Calu3 (cell line): ENCODE data around the gene PCBP4. TPM values are rescaled to one million over a fixed set of nuclear protein-coding genes. Genes with fewer than 3 reads are reported as not detected.

Experiments
- BruUV-seq: library from RNA; stranded (reverse); fragments of 400-500 nt; replicated peaks from 2 replicates; lab custom pipeline; 2021; lab: Mats Ljungman, UMichigan
- CTCF ChIA-PET: fragments of 300-600 bp; sonication (Branson Sonifier 250); formaldehyde crosslinking; loops from one replicate; lab custom pipeline; 2022; ENCODE audit warnings: antibody characterized with exemption; lab: Charles Lee
- DNase-seq: peaks from one replicate; pipeline ENCODE4 v3.0.0; 2022
- H3K27ac Mint-ChIP-seq: one replicate; pipeline ENCODE4 v1.8.0; 2022; ENCODE audit warnings: mixed read lengths; ENCODE audit not compliant: unreplicated experiment
- H3K27me3 Mint-ChIP-seq: one replicate; pipeline ENCODE4 v1.8.0; 2022; ENCODE audit warnings: mixed read lengths; ENCODE audit not compliant: unreplicated experiment
- H3K36me3 Mint-ChIP-seq: one replicate; pipeline ENCODE4 v1.8.0; 2022; ENCODE audit warnings: mild to moderate bottlenecking, moderate library complexity, mixed read lengths; ENCODE audit not compliant: insufficient read depth, unreplicated experiment
- H3K4me1 Mint-ChIP-seq: one replicate; pipeline ENCODE4 v1.8.0; 2022; ENCODE audit warnings: mild to moderate bottlenecking, low read depth, mixed read lengths; ENCODE audit not compliant: unreplicated experiment
- H3K4me3 Mint-ChIP-seq: one replicate; pipeline ENCODE4 v1.8.0; 2022; ENCODE audit warnings: mild to moderate bottlenecking, low read depth, moderate library complexity, mixed read lengths; ENCODE audit not compliant: unreplicated experiment
- H3K9me3 Mint-ChIP-seq: one replicate; pipeline ENCODE4 v1.8.0; 2022; ENCODE audit warnings: low read depth, mixed read lengths; ENCODE audit not compliant: unreplicated experiment
- intact Hi-C: fragments of 100-400 bp; cut with micrococcal nuclease; formaldehyde crosslinking; loops from one replicate; pipeline ENCODE4 v1.10.0; 2022; ENCODE audit not compliant: unreplicated experiment
- total RNA-seq: library from RNA; stranded (reverse); gene quantifications from 2 replicates; pipeline ENCODE4 v1.2.3, GENCODE V29; 2022
- TF ChIP-seq, protein P1 (sequence below): fragments of 200-600 bp; IDR thresholded peaks from one replicate; pipeline ENCODE4 v1.8.0; 2022; ENCODE audit warnings: antibody characterized with exemption; ENCODE audit not compliant: unreplicated experiment

PCBP4 gene
- total RNA-seq, 1 experiment from 2014 or later = 31.5 TPM

DNA sequence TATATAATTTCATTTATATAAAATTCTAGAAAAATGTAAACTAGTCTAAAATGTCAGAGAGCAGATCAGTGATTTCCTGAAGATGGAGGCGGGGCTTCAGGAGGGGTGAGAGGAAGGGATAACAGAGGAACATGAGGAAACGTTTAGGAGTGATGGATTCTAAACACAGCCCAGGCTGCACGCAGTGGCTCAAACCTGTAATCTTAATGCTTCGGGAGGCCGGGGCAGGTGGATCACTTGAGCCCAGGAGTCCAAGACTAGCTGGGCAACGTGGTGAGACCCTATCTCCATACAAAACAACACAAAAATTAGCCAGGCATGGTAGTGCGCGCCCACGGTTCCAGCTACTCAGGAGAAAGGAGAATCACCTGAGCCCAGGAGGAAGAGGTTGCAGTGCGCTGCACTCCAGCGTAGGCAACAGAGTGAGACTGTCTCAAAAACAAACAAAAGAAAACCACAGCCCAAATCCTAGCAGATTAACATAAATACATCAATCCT, 46.1 kb downstream of the PCBP4 start:
- CTCF ChIA-PET = no interaction called here
- no peaks in the 10 kb centered on the region for H3K36me3 Mint-ChIP-seq

DNA sequence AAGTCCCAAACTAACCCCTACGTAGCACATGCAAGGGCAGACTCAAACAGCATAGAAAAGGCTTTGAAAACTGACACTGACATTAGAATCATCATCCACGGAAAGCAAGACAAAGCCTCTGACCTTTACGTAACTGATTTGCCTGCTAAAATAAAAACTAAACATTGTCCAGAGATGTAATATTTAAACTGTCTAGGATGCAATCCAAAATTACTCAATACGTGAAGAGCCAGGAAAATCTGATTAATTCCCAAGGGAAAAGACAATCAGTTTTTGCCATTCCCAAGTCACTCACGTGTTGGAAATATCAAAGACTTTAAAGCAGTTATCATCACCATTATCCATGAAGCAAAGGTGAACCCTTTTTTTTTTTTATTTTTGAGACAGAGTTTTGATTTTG, 50.8 kb downstream of the PCBP4 start:
- Mint-ChIP-seq H3K27ac (no peak overlapping the region), H3K36me3 (no peaks in the 10 kb centered on the region), H3K27me3 (no peaks in the 10 kb centered on the region)

More for the DNA sequence above, 46.1 kb downstream of the PCBP4 start:
- TF ChIP-seq, protein P1, sequence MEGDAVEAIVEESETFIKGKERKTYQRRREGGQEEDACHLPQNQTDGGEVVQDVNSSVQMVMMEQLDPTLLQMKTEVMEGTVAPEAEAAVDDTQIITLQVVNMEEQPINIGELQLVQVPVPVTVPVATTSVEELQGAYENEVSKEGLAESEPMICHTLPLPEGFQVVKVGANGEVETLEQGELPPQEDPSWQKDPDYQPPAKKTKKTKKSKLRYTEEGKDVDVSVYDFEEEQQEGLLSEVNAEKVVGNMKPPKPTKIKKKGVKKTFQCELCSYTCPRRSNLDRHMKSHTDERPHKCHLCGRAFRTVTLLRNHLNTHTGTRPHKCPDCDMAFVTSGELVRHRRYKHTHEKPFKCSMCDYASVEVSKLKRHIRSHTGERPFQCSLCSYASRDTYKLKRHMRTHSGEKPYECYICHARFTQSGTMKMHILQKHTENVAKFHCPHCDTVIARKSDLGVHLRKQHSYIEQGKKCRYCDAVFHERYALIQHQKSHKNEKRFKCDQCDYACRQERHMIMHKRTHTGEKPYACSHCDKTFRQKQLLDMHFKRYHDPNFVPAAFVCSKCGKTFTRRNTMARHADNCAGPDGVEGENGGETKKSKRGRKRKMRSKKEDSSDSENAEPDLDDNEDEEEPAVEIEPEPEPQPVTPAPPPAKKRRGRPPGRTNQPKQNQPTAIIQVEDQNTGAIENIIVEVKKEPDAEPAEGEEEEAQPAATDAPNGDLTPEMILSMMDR = no peak
- Mint-ChIP-seq H3K27ac (no peak overlapping the region), H3K4me3 (no peak overlapping the region), H3K27me3 (no peaks in the 10 kb centered on the region), H3K9me3 (no peaks in the 10 kb centered on the region), H3K4me1 (no peaks in the 10 kb centered on the region)
- no TSS peak for BruUV-seq
- DNase-seq = no peak
- intact Hi-C loops = no loop called here

DNA sequence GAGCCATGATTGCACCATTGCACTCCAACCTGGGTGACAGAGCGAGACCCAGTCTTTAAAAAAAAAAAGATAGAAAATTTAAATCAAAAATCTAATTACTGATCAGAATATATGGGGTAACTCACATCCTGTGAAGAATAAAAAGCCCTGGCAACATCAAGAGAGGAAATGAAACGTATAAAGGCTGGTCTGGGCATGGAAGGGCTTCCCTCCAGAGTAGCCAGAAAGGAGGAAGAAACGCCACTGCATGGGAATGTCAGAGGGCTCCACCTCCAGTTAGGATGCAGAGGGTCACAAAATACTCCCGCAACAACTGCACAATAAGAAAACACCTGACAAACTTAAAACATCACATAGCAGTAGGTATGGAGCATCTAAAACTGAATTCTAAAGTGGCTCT, 59.2 kb downstream of the PCBP4 start:
- no peak for DNase-seq
- H3K27ac Mint-ChIP-seq = no peak overlapping the region
- no TSS peak for BruUV-seq
- no peak overlapping the region for H3K4me3 Mint-ChIP-seq
- no peaks in the 10 kb centered on the region for H3K27me3 Mint-ChIP-seq
- peaks cover under 1% of the 10 kb centered on the region for H3K4me1 Mint-ChIP-seq
- H3K36me3 Mint-ChIP-seq = no peaks in the 10 kb centered on the region
- intact Hi-C loops = no loop called here
- peaks cover 19% of the 10 kb centered on the region for H3K9me3 Mint-ChIP-seq
- TF ChIP-seq, protein P1 = no peak
- CTCF ChIA-PET = no interaction called here

More for the DNA sequence above, 50.8 kb downstream of the PCBP4 start:
- no peak for DNase-seq
- intact Hi-C loops = no loop called here
- H3K4me3 Mint-ChIP-seq = no peak overlapping the region
- no TSS peak for BruUV-seq
- CTCF ChIA-PET = no interaction called here
- TF ChIP-seq, protein P1 = no peak
- no peaks in the 10 kb centered on the region for H3K4me1 Mint-ChIP-seq
- H3K9me3 Mint-ChIP-seq = no peaks in the 10 kb centered on the region

Other genes with a start within 250 kb of the PCBP4 start
- not detected in 2 replicates for gene IQCF6, start 188.2 kb downstream of the PCBP4 start, total RNA-seq
- not detected in 2 replicates for gene IQCF2, start 105.8 kb downstream of the PCBP4 start, total RNA-seq
- gene IQCF5, start 91.9 kb downstream of the PCBP4 start, total RNA-seq = not detected in 2 replicates
- gene IQCF1, start 64.1 kb downstream of the PCBP4 start, total RNA-seq = not detected in 2 replicates
- 39.3 and 40.3 TPM in 2 replicates for gene RRP9, start 25.6 kb downstream of the PCBP4 start, total RNA-seq
- gene PARP3, start 25.1 kb downstream of the PCBP4 start, total RNA-seq = 15.0 and 20.4 TPM in 2 replicates
- not detected in 2 replicates for gene GPR62, start 12.1 kb downstream of the PCBP4 start, total RNA-seq
- 39.8 and 45.4 TPM in 2 replicates for gene ABHD14B, start 6.6 kb upstream of the PCBP4 start, total RNA-seq
- gene ABHD14A, start 7.6 kb upstream of the PCBP4 start, total RNA-seq = 6.6 and 7.3 TPM in 2 replicates
- gene ACY1, start 16.1 kb upstream of the PCBP4 start, total RNA-seq = 71.6 and 74.9 TPM in 2 replicates
- gene RPL29, start 28.4 kb upstream of the PCBP4 start, total RNA-seq = 747 and 782 TPM in 2 replicates
- 7.7 and 7.9 TPM in 2 replicates for gene DUSP7, start 89.1 kb upstream of the PCBP4 start, total RNA-seq
- 26.4 and 26.9 TPM in 2 replicates for gene POC1A, start 187.0 kb upstream of the PCBP4 start, total RNA-seq
- 80.2 and 81.7 TPM in 2 replicates for gene ALAS1, start 230.7 kb upstream of the PCBP4 start, total RNA-seq